Measurements from ENCODE around the gene TENM4.

The TENM4 gene

GRCh38 chr11:79437981-79438630 is 2.7 kb downstream of the TENM4 start:
- H3K9me3 Mint-ChIP-seq, result no peaks in the 10 kb centered on the region
- H3K4me1 Mint-ChIP-seq (ENCODE audit: low read depth), result peaks cover 16% of the 10 kb centered on the region
- no peak overlapping the region for H3K4me3 Mint-ChIP-seq
- H3K27me3 Mint-ChIP-seq, result peaks cover 86% of the 10 kb centered on the region
- DNase-seq, result no peak
- no peaks in the 10 kb centered on the region for H3K36me3 Mint-ChIP-seq (ENCODE audit: low read depth)
- no peak overlapping the region for H3K27ac Mint-ChIP-seq

DNA sequence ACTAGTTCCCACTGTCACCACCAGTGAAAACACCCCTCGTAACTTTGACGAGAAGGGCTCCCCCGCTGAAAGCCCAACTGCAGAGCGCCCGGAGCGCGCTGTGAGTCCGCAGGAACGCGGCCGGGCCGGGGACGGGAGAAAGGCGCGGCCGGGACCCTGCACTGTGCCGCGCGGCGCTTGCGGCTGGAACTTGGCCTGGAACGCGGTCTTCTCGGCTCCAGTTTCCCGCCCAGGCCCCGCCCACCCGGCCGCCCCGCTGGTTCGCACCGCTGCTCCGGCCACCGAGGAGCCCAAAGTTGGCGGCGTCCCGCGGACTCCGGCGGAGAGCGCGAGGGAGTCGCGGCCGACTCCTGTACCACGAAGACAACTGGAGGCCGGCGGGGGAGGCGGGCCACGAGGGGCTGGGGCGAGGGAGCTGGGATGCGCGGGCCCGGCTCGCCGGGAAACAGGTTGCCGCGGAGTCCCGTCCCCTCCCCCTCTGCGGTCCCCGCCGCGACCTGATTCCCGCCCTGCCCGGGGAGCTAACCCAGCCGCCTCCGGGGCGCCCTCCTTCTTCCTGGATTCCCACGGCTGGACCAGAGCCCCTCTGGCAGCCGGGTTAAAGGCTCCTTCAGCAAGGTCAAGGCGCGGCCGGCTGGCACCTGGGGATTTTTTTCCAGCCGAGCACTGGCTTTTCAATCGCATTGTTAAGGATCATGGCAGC is 3.4 kb downstream of the TENM4 start:
- Mint-ChIP-seq H3K36me3 (ENCODE audit: low read depth) (no peaks in the 10 kb centered on the region), H3K27me3 (peaks cover 81% of the 10 kb centered on the region), H3K9me3 (no peaks in the 10 kb centered on the region), H3K4me3 (no peak overlapping the region), H3K4me1 (ENCODE audit: low read depth) (peaks cover 16% of the 10 kb centered on the region), H3K27ac (no peak overlapping the region)
- DNase-seq, result no peak

DNA sequence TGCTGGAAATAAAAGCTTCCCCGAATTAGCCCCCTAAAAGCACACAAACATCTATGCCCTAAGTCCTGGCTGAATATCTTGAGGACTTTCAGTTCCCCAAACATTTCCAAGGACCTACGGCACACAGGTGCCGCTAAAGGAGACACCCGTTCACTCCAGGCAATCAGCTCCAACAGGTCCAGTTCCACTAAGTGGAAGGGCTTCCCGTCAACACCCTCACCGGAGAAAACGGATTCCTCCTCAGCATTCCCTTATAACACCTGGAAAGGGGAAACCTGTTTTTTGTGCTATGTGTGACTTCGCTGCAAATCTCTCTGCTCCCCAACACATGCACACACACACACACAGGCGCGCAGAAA is 3.9 kb downstream of the TENM4 start:
- no peak overlapping the region for H3K4me3 Mint-ChIP-seq
- H3K9me3 Mint-ChIP-seq, result no peaks in the 10 kb centered on the region
- no peak for DNase-seq
- H3K4me1 Mint-ChIP-seq (ENCODE audit: low read depth), result peaks cover 16% of the 10 kb centered on the region
- H3K36me3 Mint-ChIP-seq (ENCODE audit: low read depth), result no peaks in the 10 kb centered on the region
- no peak overlapping the region for H3K27ac Mint-ChIP-seq
- peaks cover 75% of the 10 kb centered on the region for H3K27me3 Mint-ChIP-seq

GRCh38 chr11:79434283-79434682 is 6.5 kb downstream of the TENM4 start:
- Mint-ChIP-seq H3K36me3 (ENCODE audit: low read depth) (no peaks in the 10 kb centered on the region), H3K27ac (no peak overlapping the region), H3K9me3 (no peaks in the 10 kb centered on the region), H3K27me3 (peaks cover 56% of the 10 kb centered on the region), H3K4me3 (no peak overlapping the region), H3K4me1 (ENCODE audit: low read depth) (peaks cover 8% of the 10 kb centered on the region)
- no peak for DNase-seq

- Mint-ChIP-seq H3K4me1 (ENCODE audit: low read depth) (peaks cover 3% of the 10 kb centered on the region), H3K27ac (no peak overlapping the region), H3K9me3 (no peaks in the 10 kb centered on the region), H3K36me3 (ENCODE audit: low read depth) (no peaks in the 10 kb centered on the region), H3K4me3 (no peak overlapping the region), H3K27me3 (peaks cover 39% of the 10 kb centered on the region)
- DNase-seq, result no peak
Observed at GRCh38 chr11:79432138-79432537, 8.7 kb downstream of the TENM4 start.

DNA sequence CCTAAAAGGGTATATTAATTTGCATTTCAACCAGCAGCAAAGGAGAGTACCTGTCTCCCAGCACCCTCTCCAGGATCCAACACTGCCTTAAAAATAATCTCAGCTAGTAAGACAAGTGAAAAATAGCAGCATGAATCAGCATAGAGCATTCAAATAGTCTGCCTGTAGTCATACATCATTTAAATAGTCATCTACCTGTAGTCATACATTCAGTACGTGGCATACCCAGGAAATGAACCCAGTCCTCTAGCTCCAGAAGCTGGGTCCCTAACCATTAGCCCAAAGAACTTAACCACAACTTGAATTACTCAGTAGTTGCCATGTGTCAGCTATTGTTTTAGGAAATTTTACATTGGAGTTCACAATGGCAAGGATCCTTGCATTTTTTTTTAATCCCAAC is 9.3 kb downstream of the TENM4 start:
- peaks cover 33% of the 10 kb centered on the region for H3K27me3 Mint-ChIP-seq
- no peak for DNase-seq
- H3K27ac Mint-ChIP-seq, result no peak overlapping the region
- no peaks in the 10 kb centered on the region for H3K4me1 Mint-ChIP-seq (ENCODE audit: low read depth)
- H3K36me3 Mint-ChIP-seq (ENCODE audit: low read depth), result no peaks in the 10 kb centered on the region
- H3K9me3 Mint-ChIP-seq, result no peaks in the 10 kb centered on the region
- H3K4me3 Mint-ChIP-seq, result no peak overlapping the region

GRCh38 chr11:79430280-79430679 is 10.6 kb downstream of the TENM4 start:
- DNase-seq, result no peak
- Mint-ChIP-seq H3K27me3 (peaks cover 20% of the 10 kb centered on the region), H3K9me3 (no peaks in the 10 kb centered on the region), H3K36me3 (ENCODE audit: low read depth) (no peaks in the 10 kb centered on the region), H3K4me3 (no peak overlapping the region), H3K4me1 (ENCODE audit: low read depth) (no peaks in the 10 kb centered on the region), H3K27ac (no peak overlapping the region)

DNA sequence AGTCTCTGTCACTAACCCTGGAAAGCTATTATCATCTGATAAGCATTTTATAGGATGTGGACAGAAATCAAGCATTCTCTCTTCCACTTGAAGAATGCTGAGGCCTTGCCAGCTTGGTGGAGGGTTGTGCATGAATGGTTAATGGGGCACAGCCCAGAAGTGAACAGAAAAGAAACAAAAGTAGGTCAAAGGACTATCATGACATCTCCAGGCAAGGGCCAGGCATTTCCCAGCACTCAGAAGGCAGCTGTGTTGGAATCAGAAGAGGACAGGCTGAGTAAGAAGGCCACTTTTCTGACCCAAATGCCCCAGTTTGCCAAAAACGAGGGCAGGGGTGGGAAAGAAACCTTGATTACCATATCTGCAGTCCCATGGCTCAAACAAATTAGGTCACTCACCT is 12.4 kb downstream of the TENM4 start:
- Mint-ChIP-seq H3K4me3 (no peak overlapping the region), H3K36me3 (ENCODE audit: low read depth) (no peaks in the 10 kb centered on the region), H3K27ac (no peak overlapping the region), H3K4me1 (ENCODE audit: low read depth) (no peaks in the 10 kb centered on the region), H3K9me3 (no peaks in the 10 kb centered on the region), H3K27me3 (peaks cover 4% of the 10 kb centered on the region)
- DNase-seq, result no peak

DNA sequence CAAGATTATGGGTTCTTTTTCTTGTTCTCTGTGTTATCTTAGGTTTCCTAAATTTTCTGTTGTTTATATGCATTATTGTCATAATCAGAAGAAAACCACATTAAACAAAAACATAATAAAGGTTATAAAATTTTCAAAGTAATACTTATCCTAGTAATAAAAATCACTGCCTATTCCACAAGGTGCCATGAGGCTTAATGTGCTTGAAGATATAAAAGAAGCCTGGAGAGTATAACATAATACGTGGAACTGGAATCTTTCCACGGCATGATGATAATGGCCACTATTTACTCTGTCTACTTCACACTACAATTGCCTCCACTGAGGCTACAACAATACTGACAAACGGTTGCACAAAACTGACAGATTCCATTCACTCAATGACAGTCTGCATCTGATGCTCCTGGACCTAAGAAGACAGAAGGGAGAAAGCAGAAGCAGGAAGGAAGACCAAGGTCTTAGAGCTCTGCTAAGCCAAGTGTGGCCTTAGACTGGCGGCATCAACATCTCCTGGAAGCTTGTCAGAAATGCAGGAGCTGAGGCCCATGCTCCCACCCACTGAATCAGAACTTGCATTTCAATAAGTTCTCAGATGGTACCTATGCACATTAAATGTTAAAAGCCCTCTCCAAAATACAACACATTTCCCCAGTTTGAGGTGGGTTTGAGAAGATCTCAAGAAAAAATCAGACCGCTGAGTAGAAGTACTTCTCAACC is 13.1 kb downstream of the TENM4 start:
- Mint-ChIP-seq H3K27me3 (no peaks in the 10 kb centered on the region), H3K4me3 (no peak overlapping the region), H3K4me1 (ENCODE audit: low read depth) (no peaks in the 10 kb centered on the region), H3K36me3 (ENCODE audit: low read depth) (no peaks in the 10 kb centered on the region), H3K9me3 (no peaks in the 10 kb centered on the region), H3K27ac (no peak overlapping the region)
- no peak for DNase-seq

DNA sequence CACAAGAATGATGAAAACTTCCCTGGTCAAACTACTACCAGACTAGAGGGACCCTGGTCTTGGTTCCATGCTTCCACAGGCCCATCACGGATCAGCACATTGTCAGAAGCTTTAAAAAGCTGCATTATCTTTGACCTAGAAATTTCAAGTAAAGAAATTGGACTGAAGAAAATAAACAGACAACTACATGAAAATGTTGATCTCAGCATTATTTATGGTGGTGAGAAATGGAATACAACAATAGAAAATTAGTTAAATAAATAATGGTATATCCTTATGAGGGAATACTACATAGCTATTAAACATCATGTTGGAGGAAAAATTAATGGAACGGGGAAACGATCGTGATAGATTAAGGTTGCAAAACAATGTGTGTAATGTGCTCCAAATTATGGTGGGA is 13.7 kb downstream of the TENM4 start:
- Mint-ChIP-seq H3K36me3 (ENCODE audit: low read depth) (no peaks in the 10 kb centered on the region), H3K27me3 (no peaks in the 10 kb centered on the region), H3K4me1 (ENCODE audit: low read depth) (no peaks in the 10 kb centered on the region), H3K27ac (no peak overlapping the region), H3K9me3 (no peaks in the 10 kb centered on the region), H3K4me3 (no peak overlapping the region)
- DNase-seq, result no peak

- H3K36me3 Mint-ChIP-seq (ENCODE audit: low read depth), result no peaks in the 10 kb centered on the region
- H3K27ac Mint-ChIP-seq, result no peak overlapping the region
- DNase-seq, result no peak
- no peaks in the 10 kb centered on the region for H3K9me3 Mint-ChIP-seq
- peaks cover 5% of the 10 kb centered on the region for H3K27me3 Mint-ChIP-seq
- H3K4me1 Mint-ChIP-seq (ENCODE audit: low read depth), result no peaks in the 10 kb centered on the region
- H3K4me3 Mint-ChIP-seq, result no peak overlapping the region
Observed at GRCh38 chr11:79425463-79425862, 15.4 kb downstream of the TENM4 start.

DNA sequence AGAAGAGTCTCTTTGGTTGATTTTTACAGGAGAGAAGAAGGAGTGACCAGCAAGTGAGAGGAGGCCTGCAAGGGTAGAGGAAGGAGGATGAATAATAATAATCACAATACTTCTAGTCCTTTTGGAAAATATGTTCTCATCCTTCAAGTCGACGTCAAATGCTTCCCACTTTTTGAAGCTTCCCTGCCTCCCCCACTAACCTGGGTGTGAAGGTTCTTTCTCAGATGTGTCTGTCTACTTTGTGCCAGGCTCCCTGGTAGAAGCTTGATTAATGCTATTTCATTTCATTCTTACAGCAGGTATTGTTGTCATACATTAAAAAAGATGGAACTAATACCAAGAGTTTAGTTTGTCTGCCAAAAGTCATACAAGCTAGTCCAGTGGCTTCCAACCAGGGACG is 17.1 kb downstream of the TENM4 start:
- no peaks in the 10 kb centered on the region for H3K9me3 Mint-ChIP-seq
- peaks cover 5% of the 10 kb centered on the region for H3K27me3 Mint-ChIP-seq
- DNase-seq, result no peak
- no peak overlapping the region for H3K27ac Mint-ChIP-seq
- no peaks in the 10 kb centered on the region for H3K4me1 Mint-ChIP-seq (ENCODE audit: low read depth)
- H3K36me3 Mint-ChIP-seq (ENCODE audit: low read depth), result no peaks in the 10 kb centered on the region
- no peak overlapping the region for H3K4me3 Mint-ChIP-seq

DNA sequence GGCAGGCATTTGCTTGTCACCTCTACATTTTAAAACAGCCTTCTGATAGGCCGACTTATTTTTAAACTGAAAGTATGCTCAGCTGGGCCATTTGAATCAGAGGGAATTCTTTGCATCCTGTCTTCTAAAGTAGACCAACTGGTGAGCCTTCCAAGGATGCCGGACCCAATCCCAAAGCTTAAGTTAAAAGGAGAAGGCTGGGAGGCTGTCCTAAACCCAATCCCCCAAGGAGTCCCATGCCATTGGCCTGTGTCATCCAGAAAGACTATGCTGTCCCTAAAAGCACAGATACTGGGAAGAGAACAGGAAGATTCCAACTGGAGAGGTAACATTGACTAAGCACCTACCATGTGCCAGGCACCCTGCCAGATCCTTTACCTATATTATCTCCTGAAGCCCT is 18.0 kb downstream of the TENM4 start:
- no peaks in the 10 kb centered on the region for H3K4me1 Mint-ChIP-seq (ENCODE audit: low read depth)
- no peak overlapping the region for H3K4me3 Mint-ChIP-seq
- no peak overlapping the region for H3K27ac Mint-ChIP-seq
- H3K36me3 Mint-ChIP-seq (ENCODE audit: low read depth), result no peaks in the 10 kb centered on the region
- no peak for DNase-seq
- no peaks in the 10 kb centered on the region for H3K9me3 Mint-ChIP-seq
- H3K27me3 Mint-ChIP-seq, result peaks cover 5% of the 10 kb centered on the region

GRCh38 chr11:79421820-79422219 is 19.0 kb downstream of the TENM4 start:
- Mint-ChIP-seq H3K36me3 (ENCODE audit: low read depth) (no peaks in the 10 kb centered on the region), H3K4me3 (no peak overlapping the region), H3K9me3 (no peaks in the 10 kb centered on the region), H3K4me1 (ENCODE audit: low read depth) (no peaks in the 10 kb centered on the region), H3K27me3 (peaks cover 5% of the 10 kb centered on the region), H3K27ac (no peak overlapping the region)
- DNase-seq, result no peak

GRCh38 chr11:79419120-79419519 is 21.7 kb downstream of the TENM4 start:
- Mint-ChIP-seq H3K9me3 (peaks cover 9% of the 10 kb centered on the region), H3K4me1 (ENCODE audit: low read depth) (no peaks in the 10 kb centered on the region), H3K27me3 (peaks cover 5% of the 10 kb centered on the region), H3K27ac (no peak overlapping the region), H3K36me3 (ENCODE audit: low read depth) (no peaks in the 10 kb centered on the region), H3K4me3 (no peak overlapping the region)
- no peak for DNase-seq
